ENCODE measurements around the gene ELFN1.

Gene ELFN1

DNA sequence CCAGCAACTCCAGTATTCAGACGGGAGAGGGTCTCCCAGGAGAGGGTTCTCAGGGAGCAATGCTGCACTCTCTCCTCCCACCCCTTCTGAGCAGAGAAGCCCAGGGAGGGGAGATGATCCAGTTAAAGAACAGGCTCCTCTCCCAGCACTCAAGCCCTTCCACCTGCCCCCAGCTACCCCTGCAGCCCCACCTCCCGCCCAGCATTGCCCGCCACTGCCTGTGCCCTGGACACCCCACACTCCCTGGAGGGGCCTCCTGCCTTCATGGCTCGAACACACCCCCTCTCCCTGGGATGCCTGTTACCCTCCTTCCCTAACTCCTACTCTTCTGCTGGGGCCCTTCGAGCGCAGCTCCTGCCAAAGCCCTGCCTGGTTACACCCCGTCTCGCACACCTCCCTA, 66.8 kb downstream of the ELFN1 start:
- Histone ChIP-seq H3K27me3 (ENCODE audit: insufficient read depth, low read length, poor library complexity) (no peaks in the 10 kb centered on the region), H2AK5ac (ENCODE audit: low read length) (no peak overlapping the region)
- no CpG with 5 or more reads among the region's 8 CpGs for WGBS (ENCODE audit: extremely low coverage, insufficient coverage, low lambda C conversion rate)

DNA sequence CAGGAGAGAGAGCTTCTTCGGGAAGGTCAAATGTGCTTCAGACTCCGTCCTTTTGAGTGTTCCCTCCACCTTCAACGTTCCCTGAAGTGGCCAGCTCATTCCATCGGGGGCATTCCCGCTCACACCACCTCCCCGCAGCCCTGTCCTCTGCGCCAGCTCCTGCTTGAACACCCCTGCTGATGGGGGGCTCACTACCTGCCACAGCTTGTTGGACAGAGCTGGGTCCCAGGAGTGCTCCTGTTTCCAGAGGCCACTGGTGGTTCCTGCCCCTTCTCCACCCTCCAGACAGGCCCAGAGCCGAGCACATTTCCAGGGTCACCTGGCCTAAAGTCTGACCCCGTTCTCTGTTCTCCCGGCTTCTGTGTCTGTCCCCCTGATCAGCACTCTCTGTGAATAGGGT, 67.4 kb downstream of the ELFN1 start:
- no peak overlapping the region for H3K9ac ChIP-seq (ENCODE audit: low read length)
- no peak overlapping the region for H2BK5ac ChIP-seq (ENCODE audit: low read length)
- H3K4me1 ChIP-seq (ENCODE audit: control insufficient read depth, low read depth, low read length): no peaks in the 10 kb centered on the region
- WGBS (ENCODE audit: extremely low coverage, insufficient coverage, low lambda C conversion rate): no CpG with 5 or more reads among the region's 10 CpGs
- no peak overlapping the region for H4K8ac ChIP-seq (ENCODE audit: low read depth, low read length)
- H3K36me3 ChIP-seq (ENCODE audit: control insufficient read depth, insufficient read depth, low read length): no peaks in the 10 kb centered on the region
- no peaks in the 10 kb centered on the region for H3K79me2 ChIP-seq (ENCODE audit: control insufficient read depth, insufficient read depth, low read length)
- H3K18ac ChIP-seq (ENCODE audit: low read length): no peak overlapping the region
- H2BK15ac ChIP-seq (replicated peaks; ENCODE audit: low read depth): no peak overlapping the region
- no peaks in the 10 kb centered on the region for H3K27me3 ChIP-seq (ENCODE audit: insufficient read depth, low read length, poor library complexity)
- H3K4me3 ChIP-seq (ENCODE audit: low read length): no peak overlapping the region
- no peaks in the 10 kb centered on the region for H3K79me1 ChIP-seq (ENCODE audit: low read length)
- no peak for DNase-seq
- no peak overlapping the region for H3K27ac ChIP-seq (ENCODE audit: low read depth, low read length)
- H3K56ac ChIP-seq (ENCODE audit: low read length): no peak overlapping the region
- no peak overlapping the region for H3K23ac ChIP-seq (ENCODE audit: low read length)
- no peak overlapping the region for H2AK5ac ChIP-seq (ENCODE audit: low read length)
- no peak overlapping the region for H4K5ac ChIP-seq (ENCODE audit: low read length)
- no peak overlapping the region for H3K4me2 ChIP-seq (ENCODE audit: low read length)
- no peak overlapping the region for H2BK120ac ChIP-seq (ENCODE audit: low read depth, low read length)
- no peak overlapping the region for H3K4ac ChIP-seq (ENCODE audit: low read depth, low read length)

More for the DNA sequence above, 66.8 kb downstream of the ELFN1 start:
- H3K4me2 ChIP-seq (ENCODE audit: low read length): no peak overlapping the region
- H4K5ac ChIP-seq (ENCODE audit: low read length): no peak overlapping the region
- no peak overlapping the region for H3K4ac ChIP-seq (ENCODE audit: low read depth, low read length)
- no peak overlapping the region for H3K18ac ChIP-seq (ENCODE audit: low read length)
- no peak overlapping the region for H3K4me3 ChIP-seq (ENCODE audit: low read length)
- no peaks in the 10 kb centered on the region for H3K79me2 ChIP-seq (ENCODE audit: control insufficient read depth, insufficient read depth, low read length)
- no peak for DNase-seq
- H2BK120ac ChIP-seq (ENCODE audit: low read depth, low read length): no peak overlapping the region
- no peak overlapping the region for H2BK15ac ChIP-seq (replicated peaks; ENCODE audit: low read depth)
- no peaks in the 10 kb centered on the region for H3K79me1 ChIP-seq (ENCODE audit: low read length)
- no peak overlapping the region for H3K9ac ChIP-seq (ENCODE audit: low read length)
- H4K8ac ChIP-seq (ENCODE audit: low read depth, low read length): no peak overlapping the region
- H3K56ac ChIP-seq (ENCODE audit: low read length): no peak overlapping the region
- no peaks in the 10 kb centered on the region for H3K4me1 ChIP-seq (ENCODE audit: control insufficient read depth, low read depth, low read length)
- no peak overlapping the region for H3K23ac ChIP-seq (ENCODE audit: low read length)
- no peak overlapping the region for H3K27ac ChIP-seq (ENCODE audit: low read depth, low read length)
- no peak overlapping the region for H2BK5ac ChIP-seq (ENCODE audit: low read length)
- H3K36me3 ChIP-seq (ENCODE audit: control insufficient read depth, insufficient read depth, low read length): no peaks in the 10 kb centered on the region

DNA sequence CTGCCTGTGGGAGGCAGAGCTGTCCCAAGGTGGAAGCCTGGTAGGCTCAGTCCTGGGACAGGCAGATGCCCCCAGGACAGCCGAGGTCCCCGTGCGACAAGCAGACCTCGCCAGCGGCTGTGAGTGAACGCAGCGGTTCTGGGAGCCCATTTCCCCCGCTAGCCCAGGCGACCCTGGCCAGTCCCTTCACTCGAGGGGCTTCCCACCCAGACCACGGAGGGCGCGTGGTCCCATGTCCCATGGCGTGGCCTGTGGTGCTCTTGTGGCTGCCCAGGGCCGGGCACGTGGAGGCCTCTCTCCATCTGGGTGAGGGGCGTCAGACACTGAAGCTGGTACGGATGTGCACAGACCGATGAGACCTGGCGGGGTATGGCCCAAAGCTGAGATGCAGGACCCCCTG, 67.9 kb downstream of the ELFN1 start:
- no peaks in the 10 kb centered on the region for H3K79me2 ChIP-seq (ENCODE audit: control insufficient read depth, insufficient read depth, low read length)
- no peak overlapping the region for H3K9ac ChIP-seq (ENCODE audit: low read length)
- no peak overlapping the region for H2AK5ac ChIP-seq (ENCODE audit: low read length)
- no CpG with 5 or more reads among the region's 20 CpGs for WGBS (ENCODE audit: extremely low coverage, insufficient coverage, low lambda C conversion rate)
- no peak overlapping the region for H3K27ac ChIP-seq (ENCODE audit: low read depth, low read length)
- H3K4me3 ChIP-seq (ENCODE audit: low read length): no peak overlapping the region
- H4K5ac ChIP-seq (ENCODE audit: low read length): no peak overlapping the region
- no peaks in the 10 kb centered on the region for H3K36me3 ChIP-seq (ENCODE audit: control insufficient read depth, insufficient read depth, low read length)
- H3K23ac ChIP-seq (ENCODE audit: low read length): no peak overlapping the region
- no peak overlapping the region for H2BK120ac ChIP-seq (ENCODE audit: low read depth, low read length)
- H2BK15ac ChIP-seq (replicated peaks; ENCODE audit: low read depth): no peak overlapping the region
- H3K27me3 ChIP-seq (ENCODE audit: insufficient read depth, low read length, poor library complexity): no peaks in the 10 kb centered on the region
- no peaks in the 10 kb centered on the region for H3K79me1 ChIP-seq (ENCODE audit: low read length)
- H3K4ac ChIP-seq (ENCODE audit: low read depth, low read length): no peak overlapping the region
- H2BK5ac ChIP-seq (ENCODE audit: low read length): no peak overlapping the region
- H3K56ac ChIP-seq (ENCODE audit: low read length): no peak overlapping the region
- no peak for DNase-seq
- no peak overlapping the region for H3K4me2 ChIP-seq (ENCODE audit: low read length)
- no peak overlapping the region for H4K8ac ChIP-seq (ENCODE audit: low read depth, low read length)
- H3K18ac ChIP-seq (ENCODE audit: low read length): no peak overlapping the region
- H3K4me1 ChIP-seq (ENCODE audit: control insufficient read depth, low read depth, low read length): no peaks in the 10 kb centered on the region

DNA sequence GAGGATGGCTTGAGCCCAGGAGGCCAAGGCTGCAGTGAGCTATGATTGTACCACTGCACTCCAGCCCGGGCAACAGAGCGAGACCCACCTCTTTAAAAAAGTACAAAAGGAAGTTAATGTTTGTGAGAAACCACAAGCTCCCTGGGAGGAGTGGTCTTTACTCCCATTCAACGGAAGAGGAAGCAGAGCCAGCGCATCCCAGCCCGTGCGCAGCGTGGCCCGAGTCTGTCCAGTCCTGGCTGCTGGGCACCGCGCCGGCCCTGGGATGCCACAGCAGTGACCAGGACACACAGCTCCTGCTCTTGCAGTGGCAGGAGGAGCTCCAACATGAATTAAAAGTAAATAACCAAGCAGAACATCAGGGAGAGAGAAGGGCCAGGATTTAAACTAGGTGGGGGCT, 68.4 kb downstream of the ELFN1 start:
- Histone ChIP-seq H3K4me2 (ENCODE audit: low read length) (no peak overlapping the region), H3K27ac (ENCODE audit: low read depth, low read length) (no peak overlapping the region), H3K4ac (ENCODE audit: low read depth, low read length) (no peak overlapping the region), H3K9ac (ENCODE audit: low read length) (no peak overlapping the region), H3K56ac (ENCODE audit: low read length) (no peak overlapping the region), H3K79me1 (ENCODE audit: low read length) (no peaks in the 10 kb centered on the region), H3K36me3 (ENCODE audit: control insufficient read depth, insufficient read depth, low read length) (no peaks in the 10 kb centered on the region), H4K5ac (ENCODE audit: low read length) (no peak overlapping the region), H2BK15ac (replicated peaks; ENCODE audit: low read depth) (no peak overlapping the region), H2BK120ac (ENCODE audit: low read depth, low read length) (no peak overlapping the region), H2BK5ac (ENCODE audit: low read length) (no peak overlapping the region), H2AK5ac (ENCODE audit: low read length) (no peak overlapping the region), H3K27me3 (ENCODE audit: insufficient read depth, low read length, poor library complexity) (no peaks in the 10 kb centered on the region), H3K23ac (ENCODE audit: low read length) (no peak overlapping the region), H3K18ac (ENCODE audit: low read length) (no peak overlapping the region), H4K8ac (ENCODE audit: low read depth, low read length) (no peak overlapping the region), H3K4me1 (ENCODE audit: control insufficient read depth, low read depth, low read length) (no peaks in the 10 kb centered on the region), H3K79me2 (ENCODE audit: control insufficient read depth, insufficient read depth, low read length) (no peaks in the 10 kb centered on the region), H3K4me3 (ENCODE audit: low read length) (no peak overlapping the region)
- no CpG with 5 or more reads among the region's 11 CpGs for WGBS (ENCODE audit: extremely low coverage, insufficient coverage, low lambda C conversion rate)
- DNase-seq: no peak

DNA sequence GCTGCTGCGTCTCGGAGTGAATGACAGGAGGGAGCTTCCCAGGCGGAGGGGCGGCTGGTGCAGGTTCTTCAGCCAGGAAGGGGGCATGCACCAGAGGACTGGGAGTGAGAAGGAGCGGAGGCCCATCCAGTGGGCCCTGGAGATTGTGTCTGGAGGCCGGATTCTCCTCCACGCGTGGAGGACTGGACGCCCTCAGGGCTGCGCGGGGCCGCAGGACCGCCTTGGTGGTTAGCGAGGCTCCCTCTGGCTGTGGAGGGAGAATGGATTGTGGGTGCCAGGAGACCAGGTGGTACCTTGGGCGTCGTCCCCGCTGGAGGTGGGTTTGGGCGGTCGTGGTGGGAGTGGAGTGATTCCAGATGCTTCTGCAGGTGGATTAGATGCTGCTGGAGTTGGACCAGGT, 68.9 kb downstream of the ELFN1 start:
- no peak overlapping the region for H2BK120ac ChIP-seq (ENCODE audit: low read depth, low read length)
- no peaks in the 10 kb centered on the region for H3K27me3 ChIP-seq (ENCODE audit: insufficient read depth, low read length, poor library complexity)
- no peak overlapping the region for H3K9ac ChIP-seq (ENCODE audit: low read length)
- H3K4me3 ChIP-seq (ENCODE audit: low read length): no peak overlapping the region
- no peak overlapping the region for H3K27ac ChIP-seq (ENCODE audit: low read depth, low read length)
- no peak overlapping the region for H3K4me2 ChIP-seq (ENCODE audit: low read length)
- H3K4me1 ChIP-seq (ENCODE audit: control insufficient read depth, low read depth, low read length): no peaks in the 10 kb centered on the region
- no peak overlapping the region for H3K23ac ChIP-seq (ENCODE audit: low read length)
- no peak overlapping the region for H4K8ac ChIP-seq (ENCODE audit: low read depth, low read length)
- DNase-seq: no peak
- no peaks in the 10 kb centered on the region for H3K36me3 ChIP-seq (ENCODE audit: control insufficient read depth, insufficient read depth, low read length)
- WGBS (ENCODE audit: extremely low coverage, insufficient coverage, low lambda C conversion rate): no CpG with 5 or more reads among the region's 19 CpGs
- no peak overlapping the region for H3K4ac ChIP-seq (ENCODE audit: low read depth, low read length)
- H2BK15ac ChIP-seq (replicated peaks; ENCODE audit: low read depth): no peak overlapping the region
- no peak overlapping the region for H2BK5ac ChIP-seq (ENCODE audit: low read length)
- no peaks in the 10 kb centered on the region for H3K79me2 ChIP-seq (ENCODE audit: control insufficient read depth, insufficient read depth, low read length)
- H3K56ac ChIP-seq (ENCODE audit: low read length): no peak overlapping the region
- H3K18ac ChIP-seq (ENCODE audit: low read length): no peak overlapping the region
- H2AK5ac ChIP-seq (ENCODE audit: low read length): no peak overlapping the region
- H4K5ac ChIP-seq (ENCODE audit: low read length): no peak overlapping the region
- no peaks in the 10 kb centered on the region for H3K79me1 ChIP-seq (ENCODE audit: low read length)

DNA sequence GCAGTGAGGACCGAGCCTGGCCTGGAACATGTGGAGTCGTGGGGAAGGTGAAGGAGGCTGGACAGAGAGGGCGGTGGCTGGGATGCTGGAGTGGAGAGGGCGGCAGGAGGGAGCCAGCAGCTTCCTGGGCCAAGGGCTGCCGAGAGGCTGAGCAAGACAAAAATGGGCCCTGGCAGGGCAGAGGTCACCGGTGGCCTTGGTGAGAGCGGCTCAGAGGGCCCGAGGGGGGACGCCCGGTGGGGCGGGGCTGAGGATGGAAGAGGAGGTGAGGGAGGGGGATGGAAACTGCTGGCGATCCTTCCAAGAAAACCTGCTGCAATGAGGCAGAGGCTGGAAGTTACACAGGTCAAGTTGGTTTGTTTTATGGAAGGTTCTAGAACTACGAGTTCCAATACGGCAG, 69.5 kb downstream of the ELFN1 start:
- Histone ChIP-seq H2BK15ac (replicated peaks; ENCODE audit: low read depth) (no peak overlapping the region), H4K8ac (ENCODE audit: low read depth, low read length) (no peak overlapping the region), H3K27ac (ENCODE audit: low read depth, low read length) (no peak overlapping the region), H2AK5ac (ENCODE audit: low read length) (no peak overlapping the region), H3K18ac (ENCODE audit: low read length) (no peak overlapping the region), H3K56ac (ENCODE audit: low read length) (no peak overlapping the region), H3K4me3 (ENCODE audit: low read length) (no peak overlapping the region), H3K27me3 (ENCODE audit: insufficient read depth, low read length, poor library complexity) (no peaks in the 10 kb centered on the region), H3K23ac (ENCODE audit: low read length) (no peak overlapping the region), H4K5ac (ENCODE audit: low read length) (no peak overlapping the region), H3K79me1 (ENCODE audit: low read length) (no peaks in the 10 kb centered on the region), H3K4me1 (ENCODE audit: control insufficient read depth, low read depth, low read length) (no peaks in the 10 kb centered on the region), H2BK120ac (ENCODE audit: low read depth, low read length) (no peak overlapping the region), H3K9ac (ENCODE audit: low read length) (no peak overlapping the region), H3K36me3 (ENCODE audit: control insufficient read depth, insufficient read depth, low read length) (no peaks in the 10 kb centered on the region), H2BK5ac (ENCODE audit: low read length) (no peak overlapping the region), H3K4ac (ENCODE audit: low read depth, low read length) (no peak overlapping the region), H3K79me2 (ENCODE audit: control insufficient read depth, insufficient read depth, low read length) (no peaks in the 10 kb centered on the region), H3K4me2 (ENCODE audit: low read length) (no peak overlapping the region)
- WGBS (ENCODE audit: extremely low coverage, insufficient coverage, low lambda C conversion rate): no CpG with 5 or more reads among the region's 14 CpGs
- no peak for DNase-seq

Data from mesendoderm (in vitro differentiated cells).